K562 (cell line): ENCODE measurements around the gene PCK2. TPM values are rescaled to one million over a fixed set of nuclear protein-coding genes. Genes with fewer than 3 reads are reported as not detected.

Experiments
- ELF2 ChIP-seq: fragments of 250-450 bp; sonication (Bioruptor Pico); IDR thresholded peaks from 2 replicates; pipeline ENCODE4 v1.5.0; 2021; ENCODE audit warnings: mild to moderate bottlenecking
- ZNF165 ChIP-seq: fragments of 250-450 bp; sonication (Bioruptor Pico); IDR thresholded peaks from 2 replicates; pipeline ENCODE4 v1.4.0; 2020; ENCODE audit warnings: borderline replicate concordance
- polyA plus RNA-seq, 8 experiments: library from polyadenylated mRNA; depleted of rRNA in 4 of 8; stranded (reverse) in 5 of 8; unstranded in 3 of 8; fragments of >200 nt; fragmentation: Nextera tagmentation in 2 of 8; fragmentation: Illumina TruSeq in 1 of 8; extraction: Ambion mirVana in 2 of 8; extraction: Trizol in 1 of 8; gene quantifications; 2 replicates each; pipeline versions ENCODE4 v1.2.1 to v1.2.3, GENCODE V29; 2011 to 2014; ENCODE audit warnings: inconsistent platforms in 1 of 8, missing spikeins in 1 of 8
- total RNA-seq, 7 experiments: library from RNA; depleted of rRNA in 6 of 7; stranded (reverse); fragments of >200 nt in 6 of 7; fragmentation: Illumina TruSeq in 2 of 7; extraction: Trizol in 2 of 7; gene quantifications; 2 replicates each; pipeline versions ENCODE4 v1.2.1 to v1.2.3, GENCODE V29; 2011 to 2021; ENCODE audit warnings: low replicate concordance in 1 of 7
- TF ChIP-seq, protein P1 (sequence below), 2 experiments: fragments of 450-650 bp; IDR thresholded peaks; 2 replicates each; pipeline ENCODE4 v1.6.1; 2016; ENCODE audit warnings: mild to moderate bottlenecking in 2 of 2, borderline replicate concordance in 1 of 2, low read depth in 1 of 2, moderate library complexity in 1 of 2
- TF ChIP-seq, protein P2 (sequence below): IDR thresholded peaks from 2 replicates; pipeline ENCODE4 v1.6.1; 2011; ENCODE audit warnings: borderline replicate concordance, low read depth, mild to moderate bottlenecking, moderate library complexity, low read length; ENCODE audit not compliant: insufficient read depth, poor library complexity, severe bottlenecking

PCK2 gene
- total and polyA plus RNA-seq, 9 of the 15 experiments (the other 6 are each of a cell fraction or from before 2014, with no cell fraction given), result 3.3 to 60.9 (median 30.4) TPM

DNA sequence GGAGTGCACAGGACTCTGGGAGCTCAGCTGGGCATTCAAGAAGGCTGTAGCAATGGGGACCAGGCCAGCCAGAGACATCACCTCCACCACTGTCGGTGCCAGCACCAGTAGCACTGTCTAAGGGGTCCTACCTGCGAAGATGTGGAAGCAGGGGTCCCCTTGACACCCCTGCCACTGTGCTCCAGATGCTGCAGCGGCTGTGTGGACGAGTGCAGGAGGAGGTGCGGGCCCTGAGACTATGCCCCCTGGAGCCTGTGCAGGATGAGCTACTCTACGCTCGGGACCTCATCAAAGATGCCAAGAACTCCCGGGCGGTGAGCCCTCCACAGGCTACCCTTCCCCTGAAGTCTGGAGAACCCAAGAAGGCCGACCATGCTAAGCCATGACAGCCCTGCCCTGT lies 33.7 kb upstream of the PCK2 start (continued):
- TF ChIP-seq, protein P1, sequence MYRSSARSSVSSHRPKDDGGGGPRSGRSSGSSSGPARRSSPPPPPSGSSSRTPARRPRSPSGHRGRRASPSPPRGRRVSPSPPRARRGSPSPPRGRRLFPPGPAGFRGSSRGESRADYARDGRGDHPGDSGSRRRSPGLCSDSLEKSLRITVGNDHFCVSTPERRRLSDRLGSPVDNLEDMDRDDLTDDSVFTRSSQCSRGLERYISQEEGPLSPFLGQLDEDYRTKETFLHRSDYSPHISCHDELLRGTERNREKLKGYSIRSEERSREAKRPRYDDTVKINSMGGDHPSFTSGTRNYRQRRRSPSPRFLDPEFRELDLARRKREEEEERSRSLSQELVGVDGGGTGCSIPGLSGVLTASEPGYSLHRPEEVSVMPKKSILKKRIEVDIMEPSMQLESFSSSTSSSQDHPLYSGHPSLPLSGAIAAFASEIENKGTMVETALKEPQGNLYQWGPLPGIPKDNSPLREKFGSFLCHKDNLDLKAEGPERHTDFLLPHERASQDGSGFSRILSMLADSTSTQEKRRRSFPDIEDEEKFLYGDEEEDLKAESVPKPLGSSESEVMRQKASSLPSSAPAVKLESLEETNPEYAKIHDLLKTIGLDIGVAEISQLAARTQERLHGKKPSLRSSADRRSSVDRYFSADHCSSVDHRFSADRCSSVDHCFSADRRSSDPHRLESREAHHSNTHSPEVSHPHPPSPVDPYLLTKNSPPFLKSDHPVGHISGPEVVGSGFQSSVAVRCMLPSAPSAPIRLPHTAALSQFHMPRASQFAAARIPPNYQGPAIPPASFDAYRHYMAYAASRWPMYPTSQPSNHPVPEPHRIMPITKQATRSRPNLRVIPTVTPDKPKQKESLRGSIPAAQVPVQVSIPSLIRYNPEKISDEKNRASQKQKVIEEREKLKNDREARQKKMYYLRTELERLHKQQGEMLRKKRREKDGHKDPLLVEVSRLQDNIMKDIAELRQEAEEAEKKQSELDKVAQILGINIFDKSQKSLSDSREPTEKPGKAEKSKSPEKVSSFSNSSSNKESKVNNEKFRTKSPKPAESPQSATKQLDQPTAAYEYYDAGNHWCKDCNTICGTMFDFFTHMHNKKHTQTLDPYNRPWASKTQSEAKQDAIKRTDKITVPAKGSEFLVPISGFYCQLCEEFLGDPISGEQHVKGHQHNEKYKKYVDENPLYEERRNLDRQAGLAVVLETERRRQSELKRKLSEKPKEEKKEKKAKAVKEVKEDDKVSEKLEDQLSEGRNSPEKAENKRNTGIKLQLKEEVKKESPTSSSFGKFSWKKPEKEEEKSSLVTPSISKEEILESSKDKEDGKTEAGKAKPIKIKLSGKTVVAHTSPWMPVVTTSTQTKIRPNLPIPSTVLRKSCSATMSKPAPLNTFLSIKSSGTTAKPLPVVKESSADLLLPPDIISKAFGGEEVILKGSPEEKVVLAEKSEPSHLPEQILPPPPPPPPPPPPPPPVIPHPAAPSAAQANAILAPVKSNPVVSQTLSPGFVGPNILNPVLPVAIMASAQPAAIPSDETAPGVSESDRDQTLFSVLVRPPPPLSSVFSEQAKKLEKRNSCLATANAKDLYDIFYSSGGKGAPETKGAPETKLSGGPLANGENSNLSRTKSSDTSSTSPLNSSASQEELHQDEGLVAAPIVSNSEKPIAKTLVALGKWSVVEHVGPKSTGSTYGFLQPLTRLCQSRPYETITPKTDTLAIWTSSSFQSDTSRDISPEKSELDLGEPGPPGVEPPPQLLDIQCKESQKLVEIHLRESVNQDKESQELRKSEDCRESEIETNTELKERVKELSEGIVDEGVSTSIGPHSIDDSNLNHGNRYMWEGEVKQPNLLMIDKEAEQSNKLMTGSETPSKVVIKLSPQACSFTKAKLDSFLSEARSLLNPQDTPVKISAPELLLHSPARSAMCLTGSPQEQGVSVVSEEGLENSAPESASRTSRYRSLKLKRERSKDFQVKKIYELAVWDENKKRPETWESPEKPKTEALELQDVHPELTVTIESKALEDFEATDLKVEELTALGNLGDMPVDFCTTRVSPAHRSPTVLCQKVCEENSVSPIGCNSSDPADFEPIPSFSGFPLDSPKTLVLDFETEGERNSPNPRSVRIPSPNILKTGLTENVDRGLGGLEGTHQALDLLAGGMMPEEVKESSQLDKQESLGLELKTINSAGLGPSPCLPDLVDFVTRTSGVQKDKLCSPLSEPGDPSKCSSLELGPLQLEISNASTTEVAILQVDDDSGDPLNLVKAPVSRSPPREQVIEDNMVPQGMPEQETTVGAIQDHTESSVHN (IDR thresholded peaks at IDR 0.05; ENCODE audit: borderline replicate concordance in 1 of 2, low read depth in 1 of 2), result no peak
- TF ChIP-seq ELF2 (CRISPR knock-in tag), result no peak
- TF ChIP-seq, protein P2, sequence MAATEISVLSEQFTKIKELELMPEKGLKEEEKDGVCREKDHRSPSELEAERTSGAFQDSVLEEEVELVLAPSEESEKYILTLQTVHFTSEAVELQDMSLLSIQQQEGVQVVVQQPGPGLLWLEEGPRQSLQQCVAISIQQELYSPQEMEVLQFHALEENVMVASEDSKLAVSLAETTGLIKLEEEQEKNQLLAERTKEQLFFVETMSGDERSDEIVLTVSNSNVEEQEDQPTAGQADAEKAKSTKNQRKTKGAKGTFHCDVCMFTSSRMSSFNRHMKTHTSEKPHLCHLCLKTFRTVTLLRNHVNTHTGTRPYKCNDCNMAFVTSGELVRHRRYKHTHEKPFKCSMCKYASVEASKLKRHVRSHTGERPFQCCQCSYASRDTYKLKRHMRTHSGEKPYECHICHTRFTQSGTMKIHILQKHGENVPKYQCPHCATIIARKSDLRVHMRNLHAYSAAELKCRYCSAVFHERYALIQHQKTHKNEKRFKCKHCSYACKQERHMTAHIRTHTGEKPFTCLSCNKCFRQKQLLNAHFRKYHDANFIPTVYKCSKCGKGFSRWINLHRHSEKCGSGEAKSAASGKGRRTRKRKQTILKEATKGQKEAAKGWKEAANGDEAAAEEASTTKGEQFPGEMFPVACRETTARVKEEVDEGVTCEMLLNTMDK, result no peak
- no peak for TF ChIP-seq ZNF165 (CRISPR knock-in tag)
